Measurements from ENCODE around the gene ADGRV1. TPM values are rescaled to one million over a fixed set of nuclear protein-coding genes. Genes with fewer than 3 reads are reported as not detected.
A peak's percentile ranks its signal among the peaks of the same experiment; 100 is the strongest.

Gene ADGRV1
- total RNA-seq, 4 donors from 2014 or later, result 6.0 to 37.0 (median 10.6) TPM

DNA sequence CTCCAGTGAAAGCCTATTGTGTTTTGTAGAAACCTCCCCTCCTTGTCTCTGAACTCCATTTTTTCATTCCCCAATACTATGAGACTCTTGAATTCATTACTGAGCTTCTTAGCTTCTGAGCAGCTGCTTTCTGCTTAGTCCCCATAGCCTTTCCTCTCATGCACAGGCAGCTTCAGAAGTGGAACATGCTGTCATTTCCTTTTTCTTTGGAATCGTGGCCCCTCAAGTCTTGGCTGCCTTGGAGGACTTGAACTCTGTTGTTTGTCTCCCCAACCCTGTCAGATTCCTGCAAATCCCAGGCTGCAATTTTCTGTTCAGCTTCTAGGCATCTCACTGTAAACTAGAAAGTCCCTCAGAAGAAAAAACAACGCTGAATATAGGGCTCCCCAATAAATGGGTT, 556.1 kb downstream of the ADGRV1 start:
- Histone ChIP-seq H3K4me3 (no peak overlapping the region), H3K27me3 (no peaks in the 10 kb centered on the region), H3K36me3 (no peaks in the 10 kb centered on the region), H3K4me1 (peaks cover 5 to 41% (median 13%) of the 10 kb centered on the region in 4 donors), H3K9me3 (no peaks in the 10 kb centered on the region), H3K27ac (peak overlapping the region; percentile 39 to 56 (median 49))
- in situ Hi-C loops (cut with MboI; ENCODE audit: low pct_ligation_motif_present in 1 of 4, low pct_unique_long_range_greater_than_20kb in 1 of 4, low sequenced_read_pairs in 3 of 4), result loop anchor here in 2 of 4 donors (25.0 kb wide), 2 partner anchors 173 to 273 kb away; partner anchors contain the start of gene ARRDC3 (in 1 of the 2)
- WGBS, 2 donors (ENCODE audit: low coverage in 1 of 2), result 57% methylated on average over 1 to 2 of the region's 2 CpGs
- intact Hi-C loops (cut with DNase I; ENCODE audit: low total_unique reads), result no loop called here
- DNase-seq, result no peak
- no peak for TF ChIP-seq POLR2A (IDR thresholded peaks at IDR 0.05)

- no peak for DNase-seq
- no peaks in the 10 kb centered on the region for H3K9me3 ChIP-seq
- H3K4me3 ChIP-seq, result no peak overlapping the region
- 93% methylated on average over 3 of the region's 3 CpGs for WGBS, 2 donors (ENCODE audit: low coverage in 1 of 2)
- H3K36me3 ChIP-seq, result no peaks in the 10 kb centered on the region
- intact Hi-C loops (cut with DNase I; ENCODE audit: low total_unique reads), result no loop called here
- H3K27ac ChIP-seq, result no peak overlapping the region
- in situ Hi-C loops (cut with MboI; ENCODE audit: low pct_ligation_motif_present in 1 of 4, low pct_unique_long_range_greater_than_20kb in 1 of 4, low sequenced_read_pairs in 3 of 4), result loop anchor here in 2 of 4 donors (25.0 kb wide), 2 partner anchors 169 to 269 kb away; partner anchors contain the start of gene ARRDC3 (in 1 of the 2)
- H3K27me3 ChIP-seq, result no peaks in the 10 kb centered on the region
- H3K4me1 ChIP-seq, result peaks cover 0 to 45% (median 9%) of the 10 kb centered on the region in 4 donors
- no peak for TF ChIP-seq POLR2A (IDR thresholded peaks at IDR 0.05)
- TF ChIP-seq EP300 (IDR thresholded peaks at IDR 0.05; ENCODE audit: low read depth), result no peak
- TF ChIP-seq, protein P1, sequence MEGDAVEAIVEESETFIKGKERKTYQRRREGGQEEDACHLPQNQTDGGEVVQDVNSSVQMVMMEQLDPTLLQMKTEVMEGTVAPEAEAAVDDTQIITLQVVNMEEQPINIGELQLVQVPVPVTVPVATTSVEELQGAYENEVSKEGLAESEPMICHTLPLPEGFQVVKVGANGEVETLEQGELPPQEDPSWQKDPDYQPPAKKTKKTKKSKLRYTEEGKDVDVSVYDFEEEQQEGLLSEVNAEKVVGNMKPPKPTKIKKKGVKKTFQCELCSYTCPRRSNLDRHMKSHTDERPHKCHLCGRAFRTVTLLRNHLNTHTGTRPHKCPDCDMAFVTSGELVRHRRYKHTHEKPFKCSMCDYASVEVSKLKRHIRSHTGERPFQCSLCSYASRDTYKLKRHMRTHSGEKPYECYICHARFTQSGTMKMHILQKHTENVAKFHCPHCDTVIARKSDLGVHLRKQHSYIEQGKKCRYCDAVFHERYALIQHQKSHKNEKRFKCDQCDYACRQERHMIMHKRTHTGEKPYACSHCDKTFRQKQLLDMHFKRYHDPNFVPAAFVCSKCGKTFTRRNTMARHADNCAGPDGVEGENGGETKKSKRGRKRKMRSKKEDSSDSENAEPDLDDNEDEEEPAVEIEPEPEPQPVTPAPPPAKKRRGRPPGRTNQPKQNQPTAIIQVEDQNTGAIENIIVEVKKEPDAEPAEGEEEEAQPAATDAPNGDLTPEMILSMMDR (IDR thresholded peaks at IDR 0.05), result no peak
- no peak for TF ChIP-seq POLR2AphosphoS5 (IDR thresholded peaks at IDR 0.05)
Measured at GRCh38 chr5:91118354-91118753, 559.8 kb downstream of the ADGRV1 start.

DNA sequence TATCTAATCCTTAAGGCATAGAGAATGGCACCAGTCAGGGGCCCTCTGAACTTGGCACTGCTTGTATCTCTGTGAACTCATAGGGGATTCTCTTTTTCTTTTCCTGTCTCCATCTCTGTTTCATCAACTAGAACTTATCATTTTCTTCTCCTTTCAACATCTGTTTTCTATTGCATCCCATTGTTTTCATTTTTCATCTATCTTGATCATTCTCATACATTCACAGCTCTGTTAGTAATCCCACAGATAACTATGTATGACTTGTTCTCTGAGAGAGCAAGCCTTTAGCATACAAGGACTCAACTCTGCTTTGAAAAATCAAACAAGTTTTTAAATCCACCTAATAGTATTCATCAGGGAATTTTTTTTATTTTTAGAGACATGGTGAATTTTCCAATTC, 560.2 kb downstream of the ADGRV1 start:
- in situ Hi-C loops (cut with MboI; ENCODE audit: low pct_ligation_motif_present in 1 of 4, low pct_unique_long_range_greater_than_20kb in 1 of 4, low sequenced_read_pairs in 3 of 4), result loop anchor here in 2 of 4 donors (25.0 kb wide), 2 partner anchors 169 to 269 kb away; partner anchors contain the start of gene ARRDC3 (in 1 of the 2)
- intact Hi-C loops (cut with DNase I; ENCODE audit: low total_unique reads), result no loop called here
- Histone ChIP-seq H3K9me3 (no peaks in the 10 kb centered on the region), H3K27ac (no peak overlapping the region), H3K27me3 (no peaks in the 10 kb centered on the region), H3K36me3 (no peaks in the 10 kb centered on the region), H3K4me1 (peaks cover 0 to 45% (median 9%) of the 10 kb centered on the region in 4 donors), H3K4me3 (no peak overlapping the region)
- DNase-seq, result no peak
- TF ChIP-seq, protein P1 (IDR thresholded peaks at IDR 0.05), result no peak
- TF ChIP-seq POLR2A (IDR thresholded peaks at IDR 0.05) (no peak), POLR2AphosphoS5 (IDR thresholded peaks at IDR 0.05) (no peak), EP300 (IDR thresholded peaks at IDR 0.05; ENCODE audit: low read depth) (no peak)

DNA sequence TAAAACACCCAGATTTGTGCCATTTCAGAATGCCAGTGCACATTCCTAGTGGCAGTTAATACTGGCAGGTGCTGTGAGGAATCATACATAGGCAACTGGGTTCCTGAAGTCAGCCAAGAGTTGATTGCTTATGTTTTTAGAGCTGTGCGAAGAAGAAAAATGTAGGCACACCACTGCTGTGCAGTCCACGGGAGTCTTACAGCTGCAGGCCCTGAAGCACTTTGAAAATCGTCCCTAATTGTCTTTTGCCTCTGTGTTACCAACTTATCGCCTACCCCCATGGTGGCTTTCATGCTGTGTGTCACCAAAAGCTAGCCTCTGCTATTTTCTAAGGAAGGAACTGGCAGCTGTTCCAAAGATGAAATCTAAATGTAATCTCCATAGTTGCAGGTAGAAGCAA, 560.6 kb downstream of the ADGRV1 start:
- WGBS, 2 donors (ENCODE audit: low coverage in 1 of 2), result 40 to 58% methylated on average over 1 to 4 of the region's 4 CpGs
- in situ Hi-C loops (cut with MboI; ENCODE audit: low pct_ligation_motif_present in 1 of 4, low pct_unique_long_range_greater_than_20kb in 1 of 4, low sequenced_read_pairs in 3 of 4), result loop anchor here in 2 of 4 donors (25.0 kb wide), 2 partner anchors 168 to 268 kb away; partner anchors contain the start of gene ARRDC3 (in 1 of the 2)
- Histone ChIP-seq H3K4me1 (peaks cover 0 to 42% (median 9%) of the 10 kb centered on the region in 4 donors), H3K27ac (peak overlapping the region in 3 of 4 donors; percentile 2 to 59 (median 57)), H3K36me3 (no peaks in the 10 kb centered on the region), H3K9me3 (no peaks in the 10 kb centered on the region), H3K27me3 (no peaks in the 10 kb centered on the region), H3K4me3 (no peak overlapping the region)
- DNase-seq, result no peak
- no peak for TF ChIP-seq POLR2A (IDR thresholded peaks at IDR 0.05)
- TF ChIP-seq, protein P1 (IDR thresholded peaks at IDR 0.05), result no peak
- TF ChIP-seq POLR2AphosphoS5 (IDR thresholded peaks at IDR 0.05), result no peak
- TF ChIP-seq EP300 (IDR thresholded peaks at IDR 0.05; ENCODE audit: low read depth), result no peak
- intact Hi-C loops (cut with DNase I; ENCODE audit: low total_unique reads), result no loop called here
